Breast epithelium (tissue), 3 donors: ENCODE results near the gene PTGES2.

Source experiments
- POLR2A ChIP-seq: fragments of 450-650 bp; IDR thresholded peaks from one replicate; pipeline ENCODE4 v1.6.1; 2016; ENCODE audit warnings: antibody characterized with exemption, mild to moderate bottlenecking, moderate library complexity
- POLR2AphosphoS5 ChIP-seq, 3 donors: sonication (generic); formaldehyde crosslinking; IDR thresholded peaks; one replicate each; pipeline ENCODE4 v1.6.1; 2017; ENCODE audit warnings: antibody characterized with exemption in 3 of 3
- TF ChIP-seq, protein P1 (sequence below), 3 donors: fragments of 450-650 bp; IDR thresholded peaks; one replicate each; pipeline ENCODE4 v1.5.1; 2016 to 2017; ENCODE audit warnings: antibody characterized with exemption in 3 of 3, mild to moderate bottlenecking in 3 of 3, moderate library complexity in 3 of 3

DNA sequence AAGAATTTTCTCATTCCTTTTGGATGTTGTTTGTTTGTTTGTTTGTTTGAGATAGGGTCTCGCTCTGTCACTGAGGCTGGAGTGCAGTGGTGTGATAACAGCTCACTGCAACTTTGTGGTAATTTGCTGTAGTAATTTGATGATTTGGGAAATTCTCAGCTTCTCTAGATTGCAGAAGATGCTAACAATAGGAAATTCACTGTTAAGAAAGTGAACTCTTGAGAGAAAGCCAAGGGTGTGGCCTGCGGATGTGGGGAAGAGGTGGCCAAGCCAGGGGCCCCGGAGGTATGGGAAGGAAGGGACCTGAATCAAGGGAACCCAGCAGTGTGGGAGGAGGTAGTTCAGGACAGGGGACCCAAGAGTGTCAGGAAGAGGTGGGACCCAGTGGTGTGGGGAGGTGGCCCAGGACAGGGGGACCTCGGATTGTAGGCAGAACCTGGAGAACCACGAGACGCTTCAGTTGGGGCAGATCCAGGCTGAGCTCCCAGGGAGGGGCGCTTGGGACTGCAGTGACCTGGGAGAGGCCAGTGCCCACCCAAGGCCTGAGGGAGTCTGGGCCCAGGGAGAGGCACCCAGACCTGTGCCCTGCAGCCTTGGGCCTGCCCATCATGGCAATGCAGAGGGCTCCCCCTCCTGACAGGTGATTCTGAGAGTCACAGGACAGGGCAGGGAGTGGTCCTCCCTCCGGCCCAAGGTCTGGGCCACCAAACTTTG is 16.2 kb upstream of the PTGES2 start:
- no peak for TF ChIP-seq POLR2A
- no peak for TF ChIP-seq POLR2AphosphoS5 (IDR thresholded peaks at IDR 0.05)
- TF ChIP-seq, protein P1, sequence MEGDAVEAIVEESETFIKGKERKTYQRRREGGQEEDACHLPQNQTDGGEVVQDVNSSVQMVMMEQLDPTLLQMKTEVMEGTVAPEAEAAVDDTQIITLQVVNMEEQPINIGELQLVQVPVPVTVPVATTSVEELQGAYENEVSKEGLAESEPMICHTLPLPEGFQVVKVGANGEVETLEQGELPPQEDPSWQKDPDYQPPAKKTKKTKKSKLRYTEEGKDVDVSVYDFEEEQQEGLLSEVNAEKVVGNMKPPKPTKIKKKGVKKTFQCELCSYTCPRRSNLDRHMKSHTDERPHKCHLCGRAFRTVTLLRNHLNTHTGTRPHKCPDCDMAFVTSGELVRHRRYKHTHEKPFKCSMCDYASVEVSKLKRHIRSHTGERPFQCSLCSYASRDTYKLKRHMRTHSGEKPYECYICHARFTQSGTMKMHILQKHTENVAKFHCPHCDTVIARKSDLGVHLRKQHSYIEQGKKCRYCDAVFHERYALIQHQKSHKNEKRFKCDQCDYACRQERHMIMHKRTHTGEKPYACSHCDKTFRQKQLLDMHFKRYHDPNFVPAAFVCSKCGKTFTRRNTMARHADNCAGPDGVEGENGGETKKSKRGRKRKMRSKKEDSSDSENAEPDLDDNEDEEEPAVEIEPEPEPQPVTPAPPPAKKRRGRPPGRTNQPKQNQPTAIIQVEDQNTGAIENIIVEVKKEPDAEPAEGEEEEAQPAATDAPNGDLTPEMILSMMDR (IDR thresholded peaks at IDR 0.05): no peak
